Colon (tissue), 2 donors: ENCODE results near the gene FUNDC2.

Experiments used
- FAIRE-seq: peaks from 2 replicates; lab custom pipeline; 2012; peaks lifted over from hg19 to GRCh38; lab: Jason Lieb, UNC
- donor health status: control.
- donor health status: control.

FUNDC2 gene

GRCh38 chrX:155023907-155024833 lies 2.5 kb upstream of the FUNDC2 start:
- FAIRE-seq, result no peak

GRCh38 chrX:155026420-155026726 lies 271 bp upstream of the FUNDC2 start:
- FAIRE-seq, result peak; percentile 51

- peak; percentile 87 for FAIRE-seq
Observed at GRCh38 chrX:155027509-155028066, 944 bp downstream of the FUNDC2 start.

- FAIRE-seq, result no peak
Observed at GRCh38 chrX:155028129-155028528, 1.5 kb downstream of the FUNDC2 start.

- no peak for FAIRE-seq
Observed at GRCh38 chrX:155028877-155029291, 2.2 kb downstream of the FUNDC2 start.

- no peak for FAIRE-seq
Observed at GRCh38 chrX:155031657-155032056, 5.0 kb downstream of the FUNDC2 start.

- no peak for FAIRE-seq
Observed at GRCh38 chrX:155035688-155036087, 9.0 kb downstream of the FUNDC2 start.

- FAIRE-seq, result no peak
Observed at GRCh38 chrX:155046129-155046810, 19.6 kb downstream of the FUNDC2 start.

- FAIRE-seq, result no peak
Observed at GRCh38 chrX:155046811-155047528, 20.3 kb downstream of the FUNDC2 start.

- no peak for FAIRE-seq
Observed at GRCh38 chrX:155048977-155049619, 22.5 kb downstream of the FUNDC2 start.

- FAIRE-seq, result no peak
Observed at GRCh38 chrX:155052738-155053498, 26.3 kb downstream of the FUNDC2 start.

- no peak for FAIRE-seq
Observed at GRCh38 chrX:155053656-155054055, 27.0 kb downstream of the FUNDC2 start.

GRCh38 chrX:155054255-155054654 lies 27.6 kb downstream of the FUNDC2 start:
- no peak for FAIRE-seq

- FAIRE-seq, result no peak
Observed at GRCh38 chrX:155055494-155055893, 28.9 kb downstream of the FUNDC2 start.

- no peak for FAIRE-seq
Observed at GRCh38 chrX:155056471-155056870, 29.8 kb downstream of the FUNDC2 start.

- FAIRE-seq, result peak; percentile 68
Observed at GRCh38 chrX:155056877-155057792, 30.5 kb downstream of the FUNDC2 start.

- FAIRE-seq, result no peak
Observed at GRCh38 chrX:155061760-155062159, 35.1 kb downstream of the FUNDC2 start.

GRCh38 chrX:155065035-155065734 lies 38.5 kb downstream of the FUNDC2 start:
- FAIRE-seq, result no peak

GRCh38 chrX:155068165-155068564 lies 41.5 kb downstream of the FUNDC2 start:
- no peak for FAIRE-seq
